Measurements from ENCODE around the gene TTC38.

The TTC38 gene

GRCh38 chr22:46280063-46280817 is 12.4 kb downstream of the TTC38 start:
- no peak for DNase-seq

GRCh38 chr22:46280999-46281623 is 13.3 kb downstream of the TTC38 start:
- DNase-seq = no peak

- no peak for DNase-seq
Observed at GRCh38 chr22:46281866-46282678, 14.3 kb downstream of the TTC38 start.

- DNase-seq = no peak
Observed at GRCh38 chr22:46286006-46286405, 18.2 kb downstream of the TTC38 start.

- no peak for DNase-seq
Observed at GRCh38 chr22:46286941-46287872, 19.4 kb downstream of the TTC38 start.

- no peak for DNase-seq
Observed at GRCh38 chr22:46287873-46288751, 20.3 kb downstream of the TTC38 start.

GRCh38 chr22:46288846-46289243 is 21.0 kb downstream of the TTC38 start:
- no peak for DNase-seq

- no peak for DNase-seq
Observed at GRCh38 chr22:46289244-46289891, 21.6 kb downstream of the TTC38 start.

- DNase-seq = no peak
Observed at GRCh38 chr22:46290121-46290842, 22.5 kb downstream of the TTC38 start.

GRCh38 chr22:46290843-46291785 is 23.3 kb downstream of the TTC38 start:
- DNase-seq = no peak

GRCh38 chr22:46292173-46292572 is 24.4 kb downstream of the TTC38 start:
- DNase-seq = no peak

- no peak for DNase-seq
Observed at GRCh38 chr22:46292732-46293131, 24.9 kb downstream of the TTC38 start.

GRCh38 chr22:46293577-46294260 is 25.9 kb downstream of the TTC38 start:
- DNase-seq = no peak

GRCh38 chr22:46294784-46295183 is 27.0 kb downstream of the TTC38 start:
- no peak for DNase-seq

GRCh38 chr22:46295277-46295971 is 27.6 kb downstream of the TTC38 start:
- no peak for DNase-seq

- DNase-seq = peak; percentile 95 to 96
Observed at GRCh38 chr22:46296257-46297150, 28.7 kb downstream of the TTC38 start, which contains the start of gene GTSE1. TSS of gene GTSE1 (plus strand) at chr22:46296870. CDS start at chr22:46297401, 531 bp downstream.

Data from stimulated activated CD4-positive, alpha-beta T cell treated with anti-CD3 and anti-CD28 coated beads, Interleukin-4, amount 100 ng/mL, for 4 hours (primary cell).